ENCODE measurements around the gene JUNB.

The JUNB gene

DNA sequence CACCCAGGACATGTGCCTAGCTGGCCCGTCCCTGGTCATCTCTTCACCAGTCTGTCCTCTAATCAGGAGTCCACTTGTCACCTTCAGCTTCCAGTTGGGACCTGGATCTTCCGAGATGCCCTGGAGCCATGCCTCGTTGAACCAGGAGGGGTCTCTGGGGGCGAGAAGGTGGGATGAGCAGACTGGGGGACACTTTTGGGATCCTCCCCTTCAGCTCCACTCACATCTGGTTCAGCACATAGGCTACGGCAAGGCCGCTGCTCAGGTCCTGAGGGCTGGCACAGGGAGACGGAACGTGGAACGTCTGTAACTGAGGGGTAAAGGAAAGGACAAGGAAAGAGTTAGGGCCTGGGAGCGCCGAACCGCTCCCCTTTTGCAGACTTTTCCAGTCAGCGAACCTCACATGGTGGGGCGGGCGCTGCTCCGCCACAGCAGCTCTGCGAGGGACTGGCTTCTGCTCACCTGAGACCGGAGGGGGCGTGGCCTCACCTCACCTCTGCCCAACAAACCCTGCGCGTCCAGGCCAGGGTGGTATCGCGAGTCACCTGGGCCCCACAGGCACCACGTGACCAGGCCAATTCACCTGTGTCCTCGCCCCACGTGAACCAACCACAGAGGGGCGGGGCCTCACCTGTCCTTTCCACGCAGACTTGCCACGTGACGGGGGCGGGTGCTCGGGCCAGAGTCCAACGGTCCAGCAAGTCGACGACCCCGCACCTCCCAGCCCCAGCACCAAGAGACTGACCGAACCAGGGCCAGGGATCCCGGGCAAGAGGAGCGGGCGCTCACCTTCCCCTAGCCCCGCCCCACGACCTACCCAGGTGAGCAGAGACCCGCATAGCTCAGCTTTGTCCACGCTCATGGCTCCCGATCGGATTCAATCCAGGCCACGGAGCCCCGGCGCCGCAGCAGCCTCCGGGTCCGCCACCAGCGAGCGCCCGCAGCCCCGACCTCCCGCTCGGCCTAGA is 16.4 kb upstream of the JUNB start, which contains the start of gene HOOK2:
HOOK2 (minus strand) TSS at position 965 of the 968 bp plus-strand sequence; CDS start at position 862, 103 bp downstream.
- DNase-seq: no peak

DNA sequence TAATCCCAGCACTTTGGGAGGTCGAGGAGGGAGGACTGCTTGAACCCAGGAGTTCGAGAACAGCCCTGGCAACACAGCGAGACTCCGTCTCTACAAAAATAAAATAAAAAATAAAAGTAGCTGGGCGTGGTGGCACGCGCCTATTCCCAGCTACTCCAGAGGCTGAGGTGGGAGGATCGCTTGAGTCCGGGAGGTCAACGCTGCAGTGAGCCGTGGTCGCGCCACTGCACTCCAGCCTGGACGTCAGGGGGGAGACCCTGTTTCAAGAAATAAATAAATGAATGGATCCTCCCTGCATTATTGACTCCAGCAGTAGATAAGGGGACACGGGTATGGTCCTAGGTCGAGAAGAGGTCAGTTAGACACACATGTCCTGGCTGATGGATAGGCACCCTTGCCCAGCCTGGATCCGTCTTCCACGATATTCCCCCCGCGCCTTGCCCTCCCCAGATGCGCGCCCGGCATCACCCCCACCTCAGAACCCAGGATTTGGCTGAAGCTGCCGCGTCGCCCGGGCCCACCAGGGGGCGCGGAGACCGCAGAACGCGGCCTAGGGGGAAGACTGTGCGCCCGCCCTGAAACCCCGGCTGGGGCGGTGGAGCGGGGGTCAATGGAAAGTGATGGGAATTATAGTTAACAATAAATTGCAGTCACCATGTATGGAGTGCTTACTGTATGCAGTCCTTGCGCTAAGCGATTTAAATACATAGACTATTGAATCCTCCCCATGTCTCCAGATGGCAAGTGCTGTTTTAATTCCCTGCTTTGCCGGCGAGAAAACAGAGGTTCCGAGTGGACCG is 13.9 kb upstream of the JUNB start:
- peak; percentile 52 for DNase-seq

DNA sequence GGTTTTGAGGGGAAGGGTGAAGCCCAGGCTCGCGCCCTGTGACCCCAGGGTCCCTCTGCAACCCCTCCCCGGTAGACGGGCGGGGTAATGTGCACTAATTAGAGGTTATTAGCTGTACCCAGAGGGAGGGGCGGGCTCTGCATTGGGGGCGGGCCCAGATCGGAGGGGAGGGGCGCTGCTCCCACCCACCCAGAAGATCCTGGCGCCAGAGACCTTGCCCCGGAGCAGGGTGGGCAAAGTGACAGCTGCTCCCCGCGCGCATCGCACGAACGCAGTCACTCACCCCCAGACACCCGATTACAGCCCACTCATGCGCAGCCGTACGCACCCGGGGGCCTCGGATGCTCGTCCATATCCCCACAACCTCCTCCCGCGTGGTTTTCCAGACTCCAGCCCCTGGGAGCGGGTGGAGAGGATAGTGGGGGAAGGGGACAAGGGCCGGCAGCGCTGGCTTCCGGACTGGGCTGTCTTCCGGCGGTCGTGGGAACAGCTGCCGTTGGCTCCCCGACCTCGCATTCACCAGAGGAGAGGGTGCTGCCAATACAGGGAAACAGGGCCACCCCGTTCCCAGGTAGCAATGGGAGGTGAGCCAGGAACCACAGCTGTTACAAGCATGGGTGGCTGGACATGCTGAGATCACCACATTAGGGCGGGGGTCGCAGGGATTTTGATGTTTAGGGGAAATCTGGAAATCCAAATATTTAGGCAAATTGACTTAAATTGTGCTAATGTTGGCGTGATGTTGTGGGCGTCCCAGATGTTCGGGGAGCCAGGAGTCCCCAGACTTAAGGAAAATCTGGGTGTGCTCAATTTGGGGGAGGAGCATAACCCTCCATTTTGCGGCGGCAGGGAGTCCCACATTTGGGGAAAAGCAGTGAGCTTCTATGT is 13.0 kb upstream of the JUNB start:
- DNase-seq: peak; percentile 76

DNA sequence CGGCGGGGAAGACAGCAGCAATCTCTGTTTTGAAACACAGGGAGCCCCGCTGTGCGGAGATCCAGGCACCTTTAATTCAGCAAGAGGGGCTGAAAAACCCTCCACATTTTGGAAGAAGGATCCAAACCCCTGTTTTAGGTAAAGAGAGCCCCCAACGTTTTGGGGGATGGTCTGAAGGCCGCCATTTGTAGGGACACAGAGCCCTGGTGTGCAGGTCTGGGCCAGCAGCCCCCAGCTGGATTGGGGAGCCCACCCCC is 12.5 kb upstream of the JUNB start:
- no peak for DNase-seq

DNA sequence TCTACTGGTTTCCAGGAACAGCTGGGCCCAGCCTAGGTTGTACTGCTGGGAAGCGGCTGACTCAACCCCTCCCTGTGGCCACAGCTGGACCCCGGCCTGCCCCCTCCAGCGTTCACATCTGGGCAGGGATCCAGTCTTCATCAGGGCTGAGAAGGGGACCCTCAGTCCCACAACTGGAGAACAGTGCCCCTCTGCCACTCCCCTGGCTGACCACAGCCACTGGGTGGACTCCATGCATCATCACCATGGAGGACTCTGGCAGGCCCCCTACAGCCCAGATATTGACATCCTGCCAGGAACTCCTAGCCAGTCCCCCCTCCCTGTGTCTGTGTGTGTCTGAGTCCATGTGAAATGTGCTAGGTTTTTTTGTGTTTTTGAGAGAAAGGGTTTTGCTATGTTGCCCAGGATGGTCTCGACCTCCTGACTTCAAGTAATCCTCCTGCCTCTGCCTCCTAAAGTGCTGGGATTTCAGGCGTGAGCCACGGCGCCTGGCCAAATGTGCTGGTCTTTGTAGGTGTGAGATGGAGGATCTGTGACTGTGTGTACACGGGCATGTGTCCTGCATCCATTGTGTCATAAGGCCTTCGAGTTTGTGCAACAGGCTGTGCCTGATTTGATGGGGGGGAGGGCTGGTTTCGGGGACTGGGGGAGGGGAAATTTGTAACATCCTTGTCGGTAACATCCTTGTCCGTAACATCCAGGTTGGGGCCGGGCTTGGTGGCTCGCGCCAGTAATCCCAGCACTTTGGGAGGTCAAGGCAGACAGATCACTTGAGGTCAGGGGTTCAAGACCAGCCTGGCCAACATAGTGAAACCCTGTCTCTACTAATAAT is 11.9 kb upstream of the JUNB start:
- DNase-seq: peak; percentile 32

DNA sequence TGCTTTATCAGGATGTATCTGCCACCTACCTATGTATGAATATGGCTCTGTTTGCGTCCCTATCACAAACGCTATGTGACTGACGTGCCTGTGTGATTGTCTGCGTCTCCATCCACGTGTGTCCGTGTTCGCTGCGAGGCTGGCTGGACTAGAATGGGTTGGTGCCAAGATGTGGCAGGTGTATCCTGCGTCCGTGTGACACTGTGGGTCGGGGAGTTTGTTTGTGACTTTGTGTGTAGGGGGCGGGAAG is 9.2 kb upstream of the JUNB start:
- no peak for DNase-seq

DNA sequence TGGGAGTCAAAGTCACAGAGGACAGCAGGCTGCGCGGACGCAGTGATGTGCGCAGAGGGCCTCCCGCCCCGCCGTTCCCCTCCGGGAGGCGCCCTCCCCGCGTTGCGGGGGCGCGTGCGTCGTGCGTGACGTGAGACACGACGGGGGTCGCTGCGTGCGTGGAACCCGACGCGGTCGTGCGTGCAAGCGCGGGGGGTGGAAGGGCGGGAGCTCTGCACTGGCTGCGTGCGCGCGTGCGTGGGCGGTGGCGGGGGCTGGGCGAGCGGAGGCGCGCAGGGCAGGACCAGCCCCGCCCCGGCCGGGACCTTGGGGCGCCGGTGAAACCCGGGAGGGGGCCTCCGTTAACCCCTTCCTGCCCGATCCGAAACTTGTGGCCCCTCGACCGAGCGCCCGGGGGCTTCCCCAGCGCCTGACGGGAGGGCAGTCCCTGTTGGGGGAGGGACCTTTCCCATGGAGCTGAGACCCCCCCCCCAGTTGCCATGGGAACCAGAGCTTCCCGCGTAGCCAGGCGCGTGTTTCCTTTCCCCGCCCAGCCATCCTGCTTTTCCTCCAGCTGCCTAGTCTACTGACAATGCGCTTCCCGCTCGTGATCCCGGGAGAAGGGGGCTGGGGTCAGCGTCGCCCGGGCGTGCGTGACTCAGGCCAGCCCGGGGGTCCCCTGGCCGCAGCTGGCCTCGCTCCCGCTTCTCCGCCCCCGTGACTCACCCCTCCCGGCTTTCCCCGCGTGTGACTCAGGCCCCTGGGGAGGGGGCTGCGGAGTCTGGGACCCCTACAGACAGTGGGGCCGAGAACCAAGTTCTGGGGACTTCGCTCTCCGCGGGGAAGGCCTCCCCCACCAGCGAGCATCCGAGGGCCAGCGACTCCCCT is 8.6 kb upstream of the JUNB start:
- peak; percentile 58 for DNase-seq

DNA sequence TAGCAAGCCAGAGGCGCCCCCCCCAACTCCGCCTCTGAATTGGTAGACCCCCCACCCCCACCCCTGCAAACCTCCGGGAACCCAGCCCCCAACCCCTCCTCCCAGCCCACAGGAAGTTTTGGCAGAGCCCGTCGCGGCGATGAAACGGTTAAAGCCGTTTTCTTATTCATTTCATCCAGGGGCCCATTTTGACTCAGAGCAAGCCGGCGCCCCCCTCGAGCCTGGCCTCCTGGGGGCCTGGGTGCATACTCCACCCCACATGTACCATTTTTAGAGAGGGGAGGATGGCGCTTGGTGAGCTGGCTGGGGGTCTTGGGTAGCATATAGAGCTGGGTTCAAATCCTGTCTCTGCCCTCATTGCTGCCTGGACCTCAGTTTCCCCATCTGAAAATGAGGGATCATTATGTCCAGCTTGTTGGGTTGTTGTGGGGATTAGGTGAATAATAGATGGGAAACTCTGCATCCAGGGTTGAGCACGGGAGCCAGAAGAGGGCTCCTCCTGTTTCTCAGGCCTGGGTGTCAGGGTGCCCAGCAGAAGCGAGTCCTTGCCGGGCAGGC is 7.9 kb upstream of the JUNB start:
- no peak for DNase-seq

DNA sequence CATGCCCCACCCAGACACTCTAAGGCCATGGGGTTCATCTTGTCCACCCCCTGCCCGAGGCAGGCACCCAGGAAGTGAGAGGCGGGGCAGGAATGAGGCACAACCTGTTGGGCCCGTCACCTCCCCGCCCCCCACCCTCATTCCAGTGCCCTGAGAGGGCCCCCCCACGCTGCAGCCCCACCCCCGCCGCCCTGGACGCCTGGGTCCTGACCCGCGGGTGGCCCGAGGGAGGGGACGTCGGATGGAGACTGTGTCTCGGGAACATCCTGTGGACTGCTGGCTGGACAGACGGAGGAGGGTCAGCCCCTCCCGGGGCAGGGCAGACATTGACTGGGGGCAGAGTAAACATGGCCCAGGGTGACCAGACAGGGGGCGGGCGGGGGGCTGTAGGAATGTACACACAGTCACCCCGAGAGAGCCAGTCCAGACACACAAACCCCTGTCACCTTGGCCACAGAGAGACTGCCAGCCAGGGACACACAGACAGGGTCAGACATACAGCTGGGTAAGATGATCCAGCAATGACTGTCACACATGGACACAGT is 7.4 kb upstream of the JUNB start:
- DNase-seq: no peak

DNA sequence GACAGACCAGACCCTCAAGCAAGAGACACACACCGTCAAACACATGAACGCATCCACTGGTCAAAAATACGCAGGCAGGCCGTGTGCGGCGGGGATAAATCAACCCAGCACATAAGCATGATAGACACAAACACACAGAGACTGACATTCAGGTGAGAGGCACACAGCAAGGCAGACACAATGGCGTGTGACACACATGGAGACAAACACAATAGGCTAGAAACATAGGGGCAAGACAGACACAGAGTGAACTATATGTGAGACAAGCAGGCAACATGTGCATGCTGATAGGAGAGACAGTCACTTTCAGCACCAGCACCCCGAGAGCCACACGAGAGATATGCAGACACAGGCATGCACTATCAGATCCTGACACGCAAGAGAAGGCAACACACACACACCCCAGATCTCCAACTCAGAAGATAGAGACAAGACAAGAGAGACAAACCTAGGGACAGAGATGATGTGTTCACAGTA is 6.9 kb upstream of the JUNB start:
- no peak for DNase-seq

DNA sequence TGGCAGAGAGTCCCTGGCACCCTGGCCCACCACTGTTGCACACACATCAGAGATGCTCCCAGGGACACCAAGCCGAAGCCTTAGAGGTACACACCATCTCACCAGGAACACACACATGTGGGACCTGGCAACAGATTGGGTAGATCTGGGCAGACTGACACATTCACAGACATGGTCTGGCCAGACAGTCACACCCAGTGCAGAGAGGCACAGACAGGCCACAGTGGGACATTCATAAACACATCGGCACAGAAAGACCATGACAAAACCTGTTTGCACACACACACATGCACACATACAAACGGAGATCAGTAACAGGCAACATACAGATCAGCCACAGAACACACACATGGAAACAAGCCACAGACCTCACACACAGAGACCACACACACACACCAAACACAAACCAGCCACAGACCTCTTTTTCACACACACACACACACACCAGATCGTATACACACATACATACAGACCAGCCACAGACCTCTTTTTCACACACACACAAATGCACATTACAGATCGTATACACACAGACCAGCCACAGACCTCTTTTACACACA is 6.3 kb upstream of the JUNB start:
- DNase-seq: no peak

DNA sequence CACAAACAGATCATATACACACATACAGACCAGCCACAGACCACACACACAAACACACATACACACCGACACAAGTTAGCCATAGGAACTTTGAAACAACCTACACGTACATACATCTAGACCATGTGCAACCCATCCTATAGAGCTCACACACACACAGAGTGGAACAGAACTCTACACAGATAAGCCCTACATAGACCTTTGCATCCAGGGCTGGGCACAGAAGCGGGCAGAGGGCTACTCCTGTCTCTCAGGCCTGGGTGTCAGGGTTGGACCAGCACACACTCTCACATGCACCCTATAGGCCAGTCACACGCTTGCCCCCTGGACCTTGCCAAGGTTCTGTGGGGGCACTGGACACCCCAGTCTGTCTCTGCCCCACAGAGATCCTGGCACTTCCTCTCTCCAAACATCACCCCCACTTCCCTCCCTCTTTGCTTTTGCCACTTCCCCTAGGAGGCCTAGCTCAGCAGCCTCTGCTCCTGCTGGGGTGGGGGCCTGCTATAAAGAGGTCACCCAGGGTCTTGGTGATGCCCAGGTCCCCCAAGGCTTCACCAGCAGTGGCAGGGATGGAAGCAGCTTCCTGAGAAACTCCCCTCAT is 5.8 kb upstream of the JUNB start:
- no peak for DNase-seq

DNA sequence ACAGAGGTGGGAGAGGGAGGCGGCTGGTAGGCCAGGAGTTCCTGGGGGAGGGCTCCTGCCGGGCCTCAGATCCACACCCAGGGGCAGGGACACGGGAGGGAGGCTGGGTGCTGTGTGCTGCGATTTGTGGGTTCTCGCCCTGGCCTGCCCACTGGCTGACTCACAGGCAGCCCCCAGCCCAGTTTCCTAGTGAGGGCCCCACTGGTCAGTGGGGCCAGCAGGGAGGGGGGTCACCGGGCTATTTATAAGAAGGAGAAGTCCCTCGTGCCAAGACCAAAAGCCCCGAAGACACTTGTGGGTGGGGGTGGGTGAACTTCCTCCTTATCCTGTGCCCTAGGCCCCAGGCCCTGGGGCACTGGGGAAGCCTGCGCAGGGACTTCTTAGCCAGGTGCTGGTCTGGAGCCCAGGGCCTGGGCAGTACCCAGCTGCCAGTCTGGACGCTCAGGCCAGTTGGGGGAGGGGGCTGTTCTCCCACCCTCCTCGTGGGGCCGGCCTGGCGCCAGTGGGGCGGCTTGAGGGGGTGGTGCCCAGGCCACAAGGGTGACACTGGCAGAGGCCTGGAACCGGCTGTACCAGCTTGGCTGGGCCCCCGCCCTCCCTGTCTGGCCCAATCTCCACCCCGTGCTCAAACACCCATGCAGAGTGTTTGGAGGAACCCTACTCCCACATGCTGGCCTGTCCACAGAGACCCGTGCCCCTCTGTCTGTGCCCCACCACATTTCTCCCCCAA is 5.0 kb upstream of the JUNB start:
- no peak for DNase-seq

DNA sequence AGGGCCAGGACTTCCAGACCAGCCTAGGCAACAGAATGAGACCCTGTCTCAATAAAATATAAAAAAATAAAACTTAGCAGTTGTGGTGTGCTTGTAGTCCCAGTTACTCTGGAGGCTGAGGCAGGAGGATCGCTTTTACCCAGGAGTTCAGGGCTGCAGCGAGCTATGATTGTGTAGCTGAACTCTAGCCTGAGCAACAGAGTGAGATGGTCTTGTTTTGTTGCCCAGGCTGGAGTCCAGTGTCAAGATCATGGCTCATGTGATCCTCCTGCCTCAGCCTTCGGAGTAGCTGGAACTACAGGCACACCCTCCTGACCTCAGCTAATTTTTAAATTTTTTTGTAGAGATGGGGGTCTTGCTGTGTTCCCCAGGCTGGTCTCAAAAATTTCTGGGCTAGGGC is 4.3 kb upstream of the JUNB start:
- DNase-seq: no peak

DNA sequence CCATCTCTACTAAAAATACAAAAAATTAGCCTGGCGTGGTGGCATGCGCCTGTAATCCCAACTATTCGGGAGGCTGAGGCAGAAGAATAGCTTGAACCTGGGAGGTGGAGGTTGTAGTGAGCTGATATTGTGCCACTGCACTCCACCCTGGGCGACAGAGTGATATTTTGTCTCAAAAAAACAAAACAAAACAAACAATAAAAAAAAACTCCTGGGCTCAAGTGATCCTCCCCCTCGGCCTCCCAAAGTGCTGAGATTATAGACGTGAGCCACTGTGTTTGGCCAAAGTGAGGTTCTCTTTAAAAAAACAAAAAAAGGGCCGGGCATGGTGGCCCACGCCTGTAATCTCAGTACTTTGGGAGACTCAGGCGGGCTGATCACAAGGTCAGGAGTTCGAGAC is 3.8 kb upstream of the JUNB start:
- DNase-seq: no peak

DNA sequence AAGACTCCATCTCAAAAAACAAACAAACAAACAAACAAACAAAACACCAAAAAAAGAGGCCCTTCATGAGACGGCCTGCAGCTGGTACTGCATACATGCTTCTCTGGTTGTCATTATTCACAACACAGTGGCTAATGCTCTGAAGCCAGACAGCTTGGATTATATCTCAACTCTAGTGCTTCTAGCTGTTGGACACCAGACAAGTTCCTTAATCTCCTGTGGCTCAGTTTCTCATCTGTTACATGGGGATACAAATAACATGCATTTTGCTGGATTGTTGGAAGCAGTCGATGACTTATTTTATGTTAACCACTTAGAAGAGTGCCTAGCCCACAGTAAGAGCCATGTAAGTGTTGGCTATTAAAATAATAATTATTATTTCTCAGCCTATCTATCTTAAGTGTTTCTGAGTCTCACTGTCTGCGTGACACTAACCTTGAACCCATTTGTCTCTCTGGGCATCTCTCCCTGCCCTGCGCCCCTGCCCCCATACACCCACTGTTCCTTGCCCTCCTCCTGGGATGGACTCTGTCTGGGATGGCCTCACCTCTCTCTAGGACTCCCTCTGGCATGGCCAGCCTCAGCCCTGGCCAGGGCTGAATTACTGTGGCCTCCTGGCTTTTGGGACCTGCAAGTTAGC is 3.1 kb upstream of the JUNB start:
- no peak for DNase-seq

DNA sequence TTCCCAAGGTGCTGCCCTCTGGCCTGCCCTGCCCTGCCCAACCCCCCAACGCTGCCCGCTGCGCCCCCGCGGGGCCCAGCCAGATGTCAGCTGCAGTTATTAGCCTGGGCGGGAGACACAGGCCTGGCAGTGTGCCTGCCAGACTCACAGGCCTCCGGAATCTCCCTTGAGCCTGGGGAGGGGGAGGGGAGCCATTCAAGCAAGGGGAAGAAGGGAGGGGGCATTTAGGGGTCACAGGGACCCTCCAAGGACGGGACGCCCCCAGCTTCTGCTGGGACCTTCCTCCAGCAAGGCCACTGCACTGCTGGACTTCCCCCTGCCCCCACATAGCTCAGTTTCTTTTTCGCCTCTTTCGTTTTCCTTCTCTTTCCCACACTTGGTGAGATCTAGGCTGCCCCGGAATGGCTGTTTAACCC is 2.6 kb upstream of the JUNB start:
- peak; percentile 49 for DNase-seq

DNA sequence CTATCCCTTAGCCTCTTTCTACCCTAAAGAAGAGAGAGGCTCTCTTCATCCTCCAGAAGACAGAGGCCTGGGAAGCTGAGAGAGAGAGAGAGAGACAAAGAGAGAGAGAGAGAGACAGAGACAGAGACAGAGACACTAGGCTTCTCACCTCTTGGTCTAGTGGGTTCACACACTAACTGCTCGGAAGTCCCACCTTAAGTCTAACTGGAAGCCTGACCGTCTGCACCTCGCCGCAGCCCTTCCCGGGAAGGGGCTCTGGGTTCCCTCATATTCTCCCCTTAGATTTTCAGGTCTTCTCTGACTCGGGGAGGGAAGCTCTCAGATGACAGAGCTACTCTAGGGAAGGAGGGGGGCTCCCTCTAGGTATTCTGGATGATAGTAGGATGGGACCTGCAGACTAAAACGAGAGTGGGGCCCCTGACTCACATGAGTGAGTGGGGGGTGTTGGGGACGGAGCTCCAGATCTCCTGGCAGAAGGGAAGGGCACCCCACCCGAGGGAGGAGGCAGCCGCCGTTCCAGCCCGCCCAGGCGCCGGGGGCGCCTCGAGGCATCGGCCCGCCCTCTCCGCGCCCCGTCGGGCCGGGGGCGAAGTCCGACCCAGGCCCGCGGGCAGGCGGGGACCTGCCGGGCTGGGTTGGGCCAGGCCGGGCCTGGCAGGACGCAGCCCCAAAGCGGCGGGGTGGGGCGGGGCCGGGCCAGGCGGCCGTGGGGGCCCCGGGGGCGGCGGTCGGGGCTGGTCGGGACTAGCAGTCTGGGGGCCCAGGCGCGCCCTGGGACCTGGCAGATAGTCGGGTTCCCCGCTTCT is 2.0 kb upstream of the JUNB start:
- DNase-seq: no peak
